Body of pancreas (tissue), 4 donors: ENCODE data around the gene MAP2K5. TPM values are rescaled to one million over a fixed set of nuclear protein-coding genes. Genes with fewer than 3 reads are reported as not detected.

Experiments
- ATAC-seq: fragments of 150-250 bp; one replicate; pipeline ENCODE4 v1.9.1; 2016
- DNase-seq, 4 donors: peaks; one replicate each; pipeline ENCODE4 v3.0.0-alpha.2; 2019
- H3K27ac ChIP-seq, 4 donors: fragments of 200-600 bp; sonication (generic); 1 replicate in 3 of 4; 2 replicates in 1 of 4; pipeline versions ENCODE4 v1.5.1 to v1.6.1; 2016 to 2019; ENCODE audit warnings: mild to moderate bottlenecking in 1 of 4, mixed read lengths in 1 of 4, moderate library complexity in 1 of 4
- H3K27me3 ChIP-seq, 2 donors: fragments of 200-600 bp; sonication (generic); one replicate each; pipeline ENCODE4 v1.6.0; 2016; ENCODE audit warnings: mild to moderate bottlenecking in 1 of 2
- H3K36me3 ChIP-seq, 2 donors: fragments of 200-600 bp; sonication (generic); replicated peaks in 1 of 2; 2 replicates each; pipeline ENCODE4 v1.5.1; 2016; ENCODE audit warnings: low read depth in 2 of 2; ENCODE audit not compliant: insufficient read depth in 1 of 2
- H3K4me1 ChIP-seq: fragments of 200-600 bp; sonication (generic); one replicate; pipeline ENCODE4 v1.6.0; 2016
- H3K4me3 ChIP-seq, 2 donors: fragments of 200-600 bp; sonication (generic); 1 replicate in 1 of 2; 2 replicates in 1 of 2; pipeline ENCODE4 v1.5.1; 2016 to 2019
- H3K9me3 ChIP-seq, 3 donors: fragments of 200-600 bp; sonication (generic); 1 replicate in 2 of 3; 2 replicates in 1 of 3; pipeline ENCODE4 v1.5.1; 2016
- CTCF ChIP-seq, 7 experiments: fragments of 450-650 bp in 4 of 7; fragments of 200-600 bp in 3 of 7; sonication (generic) in 3 of 7; IDR thresholded peaks; one replicate each; pipeline ENCODE4 v1.5.1; 2016 to 2019; ENCODE audit warnings: antibody characterized with exemption in 7 of 7
- POLR2A ChIP-seq, 3 donors: fragments of 450-650 bp; IDR thresholded peaks; one replicate each; pipeline ENCODE4 v1.6.1; 2016; ENCODE audit warnings: antibody characterized with exemption in 3 of 3, mild to moderate bottlenecking in 2 of 3
- WGBS, 2 donors: methylation state at CpG; one replicate each; pipeline ENCODE4 v1.1.5; 2017; 5-methylcytosine and 5-hydroxymethylcytosine counted together
- intact Hi-C: fragments of 100-400 bp; cut with DNase I; formaldehyde crosslinking; loops from one replicate; pipeline ENCODE4 v1.15.1; 2023
- total RNA-seq, 2 donors: library from RNA; depleted of rRNA; stranded (reverse); fragments of >200 nt; gene quantifications; one replicate each; pipeline ENCODE4 v1.1.0, GENCODE V29; 2016

Gene MAP2K5
- total RNA-seq, 2 donors from 2014 or later, result 2.6 to 10.9 TPM

- no peak overlapping the region for H3K4me3 ChIP-seq
- no peaks in the 10 kb centered on the region for H3K9me3 ChIP-seq
- no peaks in the 10 kb centered on the region for H3K27me3 ChIP-seq
- WGBS, 2 donors, result 68 to 93% methylated on average over 6 of the region's 6 CpGs
- H3K4me1 ChIP-seq, result peaks cover 13% of the 10 kb centered on the region
- no peaks in the 10 kb centered on the region for H3K36me3 ChIP-seq
- H3K27ac ChIP-seq, result no peak overlapping the region
- no peak for TF ChIP-seq CTCF (IDR thresholded peaks at IDR 0.05)
- TF ChIP-seq POLR2A (IDR thresholded peaks at IDR 0.05), result no peak
- intact Hi-C loops, result no loop called here
- DNase-seq (peak in 1 of 4 donors; percentile 5), ATAC-seq (no peak)
Measured at GRCh38 chr15:67779549-67780111, 237.1 kb downstream of the MAP2K5 start.

GRCh38 chr15:67781061-67781460, 238.6 kb downstream of the MAP2K5 start:
- Histone ChIP-seq H3K4me3 (no peak overlapping the region), H3K4me1 (peaks cover 13% of the 10 kb centered on the region), H3K36me3 (no peaks in the 10 kb centered on the region), H3K27ac (no peak overlapping the region), H3K27me3 (no peaks in the 10 kb centered on the region), H3K9me3 (no peaks in the 10 kb centered on the region)
- ATAC-seq (no peak), DNase-seq (no peak)
- no peak for TF ChIP-seq CTCF (IDR thresholded peaks at IDR 0.05)
- intact Hi-C loops, result no loop called here
- 58 to 64% methylated on average over 3 of the region's 3 CpGs for WGBS, 2 donors

- 73 to 82% methylated on average over 10 of the region's 10 CpGs for WGBS, 2 donors
Measured at GRCh38 chr15:67781907-67782690, 239.6 kb downstream of the MAP2K5 start.

GRCh38 chr15:67782691-67782991, 240.1 kb downstream of the MAP2K5 start:
- Histone ChIP-seq H3K27ac (peak overlapping the region in 1 of 4 donors; percentile 10), H3K36me3 (no peaks in the 10 kb centered on the region), H3K4me1 (peaks cover 13% of the 10 kb centered on the region), H3K27me3 (no peaks in the 10 kb centered on the region), H3K9me3 (no peaks in the 10 kb centered on the region), H3K4me3 (no peak overlapping the region)
- ATAC-seq (peak; percentile 60), DNase-seq (no peak)
- no peak for TF ChIP-seq POLR2A (IDR thresholded peaks at IDR 0.05)
- TF ChIP-seq CTCF (IDR thresholded peaks at IDR 0.05), result no peak
- WGBS, 2 donors, result 68 to 74% methylated on average over 6 to 7 of the region's 7 CpGs
- intact Hi-C loops, result no loop called here

More at GRCh38 chr15:67781907-67782690, 239.6 kb downstream of the MAP2K5 start:
- H3K36me3 ChIP-seq, result no peaks in the 10 kb centered on the region
- peaks cover 13% of the 10 kb centered on the region for H3K4me1 ChIP-seq
- intact Hi-C loops, result no loop called here
- DNase-seq (no peak), ATAC-seq (no peak)
- H3K9me3 ChIP-seq, result no peaks in the 10 kb centered on the region
- TF ChIP-seq POLR2A (IDR thresholded peaks at IDR 0.05), result no peak
- TF ChIP-seq CTCF (IDR thresholded peaks at IDR 0.05), result no peak
- H3K4me3 ChIP-seq, result no peak overlapping the region
- no peaks in the 10 kb centered on the region for H3K27me3 ChIP-seq
- H3K27ac ChIP-seq, result peak overlapping the region in 1 of 4 donors; percentile 10

GRCh38 chr15:67783303-67783702, 240.8 kb downstream of the MAP2K5 start:
- DNase-seq (no peak), ATAC-seq (no peak)
- WGBS, 2 donors, result 79 to 94% methylated on average over 7 of the region's 7 CpGs
- Histone ChIP-seq H3K27me3 (no peaks in the 10 kb centered on the region), H3K4me1 (peaks cover 13% of the 10 kb centered on the region), H3K36me3 (no peaks in the 10 kb centered on the region), H3K27ac (no peak overlapping the region), H3K4me3 (no peak overlapping the region), H3K9me3 (no peaks in the 10 kb centered on the region)
- TF ChIP-seq CTCF (IDR thresholded peaks at IDR 0.05) (no peak), POLR2A (IDR thresholded peaks at IDR 0.05) (no peak)
- intact Hi-C loops, result no loop called here
